Measurements from ENCODE around the gene RRP1B.
"Not testable (repeated sequence)": the region's sequence is repeated elsewhere in the genome, so short reads cannot be mapped to it uniquely, and the experiment has no call there.

Gene RRP1B

DNA sequence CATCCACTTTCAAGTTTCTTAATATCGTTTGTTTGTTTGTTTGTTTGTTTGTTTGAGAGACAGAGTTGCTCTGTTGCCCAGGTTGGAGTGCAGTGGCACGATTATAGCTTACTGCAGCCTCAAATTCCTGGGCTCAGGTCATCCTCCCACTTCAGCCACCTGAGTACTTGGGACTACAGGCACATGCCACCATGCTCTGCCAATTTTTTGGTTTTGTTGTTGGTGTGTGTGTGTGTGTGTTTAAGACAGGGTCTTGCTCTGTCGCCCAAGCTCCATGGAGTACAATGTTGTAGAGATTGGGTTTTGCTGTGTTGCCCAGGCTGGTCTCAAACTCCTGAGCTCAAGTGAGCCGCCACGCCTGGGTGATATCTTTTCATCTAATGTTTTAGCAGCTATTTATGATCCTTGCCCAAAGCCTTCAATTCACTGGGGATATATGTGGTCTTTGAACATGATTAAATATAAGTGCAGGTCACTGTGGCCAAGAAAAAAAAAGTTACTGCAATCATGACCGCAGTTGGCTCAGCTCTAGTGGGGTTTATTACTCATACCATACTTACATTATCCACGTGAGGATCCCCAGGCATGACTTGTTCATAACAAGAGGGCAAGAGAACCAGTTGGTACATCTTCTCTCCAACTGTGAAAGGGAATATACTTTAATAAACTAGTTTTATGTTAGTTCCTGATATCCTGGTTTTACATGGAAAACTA is 8.0 kb downstream of the RRP1B start:
- Histone ChIP-seq H3K27ac (no peak overlapping the region), H4K20me1 (peaks cover 100% of the 10 kb centered on the region), H3K9ac (no peak overlapping the region), H3K4me1 (peaks cover 26% of the 10 kb centered on the region), H3K9me3 (peaks cover 9% of the 10 kb centered on the region), H3K36me3 (peaks cover 87% of the 10 kb centered on the region), H3K4me3 (no peak overlapping the region), H3K4me2 (peak overlapping the region; percentile 69), H3K27me3 (no peaks in the 10 kb centered on the region)
- no peak for TF ChIP-seq Cebpa-rat (IDR thresholded peaks at IDR 0.05)

DNA sequence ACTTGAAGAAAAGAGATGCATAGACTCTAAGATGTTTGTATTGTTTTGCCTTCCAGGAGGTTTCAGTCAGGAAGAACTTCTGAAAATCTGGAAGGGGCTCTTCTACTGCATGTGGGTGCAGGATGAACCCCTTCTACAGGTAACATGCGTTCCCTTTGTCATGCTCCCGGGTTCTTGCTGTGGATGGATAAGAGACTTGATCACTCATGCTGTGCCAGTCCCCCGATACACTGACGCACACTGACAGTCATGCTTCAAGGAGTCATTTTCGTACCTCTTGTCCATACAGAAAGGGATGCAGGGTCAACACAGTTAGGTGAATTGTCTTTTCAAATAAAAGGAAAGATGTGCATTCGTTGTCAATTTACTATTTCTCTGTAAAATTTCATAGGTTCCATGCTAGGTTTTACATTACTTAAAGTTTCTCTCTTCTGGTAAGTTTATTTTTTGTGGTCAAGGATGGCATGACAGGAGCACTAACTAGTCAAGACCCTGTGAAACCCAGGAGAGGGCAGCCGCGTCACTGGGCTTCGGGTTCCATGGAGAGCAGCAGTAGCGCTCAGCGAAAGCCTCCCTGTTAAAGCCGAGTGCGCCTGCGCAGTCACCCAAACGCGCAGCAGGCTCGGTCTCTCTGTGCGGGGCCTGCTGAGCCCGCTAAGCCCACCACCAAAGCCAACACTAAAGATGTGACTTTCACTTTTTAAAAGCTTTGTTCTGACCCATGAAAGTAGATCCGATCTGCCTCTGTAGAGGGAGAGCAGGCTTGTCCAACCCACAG is 10.7 kb downstream of the RRP1B start:
- Histone ChIP-seq H3K9ac (no peak overlapping the region), H3K27ac (no peak overlapping the region), H3K4me2 (no peak overlapping the region), H3K4me3 (no peak overlapping the region), H3K36me3 (peaks cover 87% of the 10 kb centered on the region), H3K4me1 (peaks cover 26% of the 10 kb centered on the region), H3K9me3 (peaks cover 9% of the 10 kb centered on the region), H3K27me3 (no peaks in the 10 kb centered on the region), H4K20me1 (peaks cover 98% of the 10 kb centered on the region)
- no peak for TF ChIP-seq Cebpa-rat (IDR thresholded peaks at IDR 0.05)

DNA sequence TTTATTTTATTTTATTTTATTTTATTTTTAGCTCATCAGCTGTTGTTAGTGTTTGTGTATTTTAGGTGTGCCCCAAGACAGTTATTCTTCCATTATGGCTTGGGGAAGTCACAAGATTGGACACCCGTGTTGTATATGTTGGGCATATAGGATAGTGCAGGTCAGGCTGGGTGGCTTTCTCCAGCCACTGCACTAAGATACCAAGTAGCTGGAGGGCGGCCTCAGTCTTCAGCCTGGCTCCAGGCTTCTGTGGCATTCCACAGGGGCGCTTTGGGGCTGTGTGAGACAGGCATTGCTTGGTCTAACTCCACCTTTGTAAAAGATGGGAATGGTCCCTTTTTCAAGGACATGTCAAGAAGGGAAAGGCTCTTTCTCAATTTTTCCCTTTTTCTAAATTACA is 16.5 kb downstream of the RRP1B start:
- no peak overlapping the region for H3K27ac ChIP-seq
- H3K4me3 ChIP-seq, result no peak overlapping the region
- no peak overlapping the region for H3K4me2 ChIP-seq
- no peak for TF ChIP-seq Cebpa-rat (IDR thresholded peaks at IDR 0.05)
- H3K27me3 ChIP-seq, result no peaks in the 10 kb centered on the region
- peaks cover 94% of the 10 kb centered on the region for H4K20me1 ChIP-seq
- no peaks in the 10 kb centered on the region for H3K9me3 ChIP-seq
- no peaks in the 10 kb centered on the region for H3K4me1 ChIP-seq
- no peak overlapping the region for H3K9ac ChIP-seq
- peaks cover 100% of the 10 kb centered on the region for H3K36me3 ChIP-seq

DNA sequence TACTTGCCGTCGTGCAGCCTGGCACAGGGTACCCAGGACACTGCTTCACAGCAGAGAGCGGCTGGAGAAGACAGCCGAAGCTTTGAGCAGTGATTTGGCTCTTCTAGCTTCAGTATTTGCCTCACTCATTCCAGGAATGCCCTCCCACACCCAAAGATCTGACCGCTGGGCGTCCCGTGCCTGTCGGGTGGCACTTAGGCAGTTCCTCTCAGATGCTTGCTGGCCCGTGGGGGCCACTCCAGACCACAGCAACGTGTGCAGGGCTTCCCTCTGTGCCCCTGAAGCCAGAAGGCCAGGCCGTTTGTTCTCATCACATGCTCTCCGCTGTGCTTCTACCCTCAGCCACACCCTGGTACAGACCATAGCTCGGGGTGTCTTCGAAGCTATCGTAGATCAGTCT is 17.0 kb downstream of the RRP1B start:
- Histone ChIP-seq H3K36me3 (peaks cover 100% of the 10 kb centered on the region), H3K9ac (no peak overlapping the region), H4K20me1 (peaks cover 92% of the 10 kb centered on the region), H3K4me3 (no peak overlapping the region), H3K4me2 (no peak overlapping the region), H3K27me3 (no peaks in the 10 kb centered on the region), H3K4me1 (no peaks in the 10 kb centered on the region), H3K27ac (no peak overlapping the region), H3K9me3 (no peaks in the 10 kb centered on the region)
- TF ChIP-seq Cebpa-rat (IDR thresholded peaks at IDR 0.05), result no peak

DNA sequence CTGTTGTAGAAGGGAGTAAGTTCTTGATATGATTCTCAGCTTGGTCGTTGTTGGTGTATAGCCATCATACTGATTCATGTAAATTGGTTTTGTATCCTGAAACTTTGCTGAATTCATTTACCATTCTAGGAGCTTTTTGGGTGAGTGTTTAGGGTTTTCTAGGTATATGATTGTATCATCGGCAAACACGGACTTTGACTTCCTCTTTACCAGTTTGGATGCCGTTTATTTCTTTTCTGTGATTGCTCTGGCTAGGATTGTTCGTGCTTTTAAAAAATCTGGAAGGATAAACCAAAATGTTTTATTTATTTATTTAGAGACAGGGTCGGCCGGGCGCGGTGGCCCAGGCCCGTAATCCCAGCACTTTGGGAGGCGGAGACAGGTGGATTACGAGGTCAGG is 20.6 kb downstream of the RRP1B start:
- no peak for TF ChIP-seq Cebpa-rat (IDR thresholded peaks at IDR 0.05)
- Histone ChIP-seq H3K27me3 (no peaks in the 10 kb centered on the region), H3K36me3 (peaks cover 100% of the 10 kb centered on the region), H3K4me2 (no peak overlapping the region), H3K27ac (no peak overlapping the region), H3K9ac (no peak overlapping the region), H3K4me3 (no peak overlapping the region), H4K20me1 (peaks cover 74% of the 10 kb centered on the region), H3K9me3 (no peaks in the 10 kb centered on the region), H3K4me1 (no peaks in the 10 kb centered on the region)

DNA sequence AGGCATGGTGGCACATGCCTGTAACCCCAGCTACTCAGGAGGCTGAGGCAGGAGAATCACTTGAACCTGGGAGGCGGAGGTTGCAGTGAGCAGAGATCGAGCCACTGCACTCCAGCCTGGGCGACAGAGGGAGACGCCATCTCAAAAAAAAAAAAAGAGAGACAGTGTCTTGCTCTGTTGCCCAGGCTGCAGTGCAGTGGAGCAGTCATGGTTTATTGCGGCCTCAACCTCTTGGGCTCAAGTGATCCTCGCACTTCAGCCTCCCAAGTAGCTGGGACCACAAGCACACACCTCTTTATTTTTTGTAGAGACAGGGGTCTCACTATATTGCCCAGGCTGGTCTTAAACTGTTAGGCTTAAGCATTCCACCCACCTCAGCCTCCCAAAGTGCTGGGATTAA is 21.1 kb downstream of the RRP1B start:
- H3K4me1 ChIP-seq, H3K4me2 ChIP-seq, H3K9ac ChIP-seq, H3K4me3 ChIP-seq, H3K27ac ChIP-seq, H3K9me3 ChIP-seq, H3K27me3 ChIP-seq: not testable (repeated sequence)
- Histone ChIP-seq H4K20me1 (peaks cover 69% of the 10 kb centered on the region), H3K36me3 (peaks cover 100% of the 10 kb centered on the region)

DNA sequence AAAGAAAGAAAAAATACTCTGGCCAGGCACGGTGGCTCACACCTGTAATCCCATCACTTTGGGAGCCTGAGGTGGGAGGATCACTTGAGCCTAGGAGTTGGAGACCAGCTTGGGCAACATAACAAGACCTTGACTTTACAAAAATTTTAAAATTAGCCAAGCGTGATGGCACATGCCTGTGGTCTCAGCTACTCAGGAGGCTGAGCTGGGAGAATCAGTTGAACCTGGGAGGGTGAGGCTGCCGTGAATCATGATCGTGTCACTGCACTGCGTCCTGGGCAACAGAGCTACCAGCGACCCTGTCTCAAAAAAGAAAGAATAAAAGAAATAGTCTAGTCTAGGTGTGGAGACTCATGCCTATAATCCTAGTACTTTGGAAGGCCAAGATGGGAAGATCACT is 22.3 kb downstream of the RRP1B start:
- H3K36me3 ChIP-seq, result peaks cover 100% of the 10 kb centered on the region
- H3K4me2 ChIP-seq, result no peak overlapping the region
- H3K4me3 ChIP-seq, result no peak overlapping the region
- no peaks in the 10 kb centered on the region for H3K9me3 ChIP-seq
- H3K27me3 ChIP-seq, result no peaks in the 10 kb centered on the region
- no peak for TF ChIP-seq Cebpa-rat (IDR thresholded peaks at IDR 0.05)
- H3K9ac ChIP-seq, result no peak overlapping the region
- peaks cover 57% of the 10 kb centered on the region for H4K20me1 ChIP-seq
- no peak overlapping the region for H3K27ac ChIP-seq
- peaks cover 3% of the 10 kb centered on the region for H3K4me1 ChIP-seq

DNA sequence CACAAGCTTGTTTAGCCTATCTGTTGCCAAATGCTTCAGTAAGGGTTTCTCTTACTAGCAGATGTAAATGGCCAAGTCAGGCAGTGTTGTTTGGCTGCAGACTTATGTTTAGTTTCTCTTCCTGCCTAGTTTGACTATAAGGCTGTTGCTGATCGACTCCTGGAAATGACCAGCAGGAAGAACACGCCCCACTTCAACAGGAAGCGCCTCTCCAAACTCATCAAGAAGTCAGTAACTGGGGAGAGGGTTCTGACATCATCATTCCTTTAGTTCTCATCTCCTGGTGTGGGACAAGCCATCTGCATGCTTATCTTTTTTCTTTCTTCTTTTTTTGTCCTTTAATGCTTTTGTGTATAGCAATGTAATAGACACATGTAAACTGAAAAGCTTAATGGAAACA is 25.1 kb downstream of the RRP1B start:
- H3K27ac ChIP-seq, result no peak overlapping the region
- H3K4me1 ChIP-seq, result peaks cover 22% of the 10 kb centered on the region

DNA sequence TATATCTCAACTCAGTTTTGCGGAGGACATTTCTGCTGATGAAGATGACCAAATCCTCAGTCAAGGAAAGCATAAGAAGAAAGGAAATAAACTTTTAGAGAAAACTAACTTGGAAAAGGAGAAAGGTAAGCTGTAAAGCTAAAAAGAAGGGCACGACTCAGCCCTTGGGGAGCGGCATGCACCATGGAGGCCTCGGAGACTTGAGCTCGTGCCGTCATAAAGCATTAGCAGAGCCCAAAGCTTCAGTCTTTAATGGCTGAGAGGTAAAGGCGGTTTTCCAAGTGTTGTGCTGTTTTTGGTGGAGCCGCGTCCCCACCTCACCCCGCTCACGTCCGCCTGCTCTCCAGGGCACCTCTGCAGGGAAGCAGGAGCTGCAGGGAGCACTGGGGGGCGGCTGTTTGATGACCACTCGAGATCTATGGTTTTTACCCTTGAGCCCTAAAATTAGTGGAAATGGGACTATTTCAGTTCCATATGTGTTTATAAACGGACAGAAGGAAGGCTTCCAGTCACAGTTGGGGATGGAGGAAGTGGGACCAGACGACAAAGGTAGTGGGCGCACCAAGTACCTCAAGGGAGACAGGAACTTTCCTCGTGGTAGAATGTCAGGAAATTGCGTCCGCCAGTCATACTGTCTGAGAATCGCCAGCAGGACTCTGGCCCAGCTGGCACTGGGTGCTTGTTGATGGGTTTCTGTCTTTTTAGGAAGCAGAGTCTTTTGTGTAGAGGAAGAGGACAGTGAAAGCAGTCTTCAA is 27.6 kb downstream of the RRP1B start:
- Histone ChIP-seq H3K4me3 (no peak overlapping the region), H3K36me3 (peaks cover 100% of the 10 kb centered on the region), H3K9ac (peak overlapping the region; percentile 43; the same call in 1 of the 2 replicates), H3K4me1 (peaks cover 22% of the 10 kb centered on the region), H3K4me2 (peak overlapping the region; percentile 70), H3K27me3 (no peaks in the 10 kb centered on the region), H3K27ac (peak overlapping the region; percentile 42), H4K20me1 (peaks cover 52% of the 10 kb centered on the region), H3K9me3 (no peaks in the 10 kb centered on the region)
- TF ChIP-seq Cebpa-rat (IDR thresholded peaks at IDR 0.05), result no peak

More for the DNA sequence above, 25.1 kb downstream of the RRP1B start:
- Histone ChIP-seq H3K27me3 (no peaks in the 10 kb centered on the region), H3K9ac (no peak overlapping the region), H3K4me2 (no peak overlapping the region), H3K9me3 (no peaks in the 10 kb centered on the region), H3K36me3 (peaks cover 100% of the 10 kb centered on the region), H3K4me3 (no peak overlapping the region), H4K20me1 (peaks cover 60% of the 10 kb centered on the region)
- TF ChIP-seq Cebpa-rat (IDR thresholded peaks at IDR 0.05), result no peak
